ENCODE results near the gene ZNF155.

GRCh38 chr19:44026622-44027021 is 42.6 kb downstream of the ZNF155 start:
- TF ChIP-seq KLF16 (tag by site-specific recombination; IDR thresholded peaks at IDR 0.05) (no peak), ZNF426 (tag by site-specific recombination; IDR thresholded peaks at IDR 0.05) (no peak), ZFP3 (tag by site-specific recombination; IDR thresholded peaks at IDR 0.05; ENCODE audit: low read depth) (no peak), CTCF (tag by site-specific recombination; IDR thresholded peaks at IDR 0.05) (no peak), ZNF423 (tag by site-specific recombination; IDR thresholded peaks at IDR 0.05) (no peak), ZBTB7A (tag by site-specific recombination; IDR thresholded peaks at IDR 0.05; ENCODE audit: low read depth) (no peak), TCF7L2 (IDR thresholded peaks at IDR 0.05; ENCODE audit: borderline replicate concordance, low read depth, low read length) (no peak), ZNF274 (IDR thresholded peaks at IDR 0.05; ENCODE audit: low read length) (no peak), ZNF274 (tag by site-specific recombination; IDR thresholded peaks at IDR 0.05; ENCODE audit: borderline replicate concordance) (no peak), ZNF18 (tag by site-specific recombination; IDR thresholded peaks at IDR 0.05) (no peak), ZBTB11 (tag by site-specific recombination; conservative IDR thresholded peaks at IDR 0.05; ENCODE audit: low read depth) (no peak), ZNF670 (tag by site-specific recombination; IDR thresholded peaks at IDR 0.05; ENCODE audit: low read depth) (no peak), BCL6B (tag by site-specific recombination; IDR thresholded peaks at IDR 0.05) (no peak), ZNF132 (tag by site-specific recombination; IDR thresholded peaks at IDR 0.05; ENCODE audit: borderline replicate concordance) (no peak), HOXA7 (CRISPR knock-in tag; IDR thresholded peaks at IDR 0.05; ENCODE audit: borderline replicate concordance) (no peak)
